ENCODE data around the gene DDC. TPM values are rescaled to one million over a fixed set of nuclear protein-coding genes. Genes with fewer than 3 reads are reported as not detected.
A peak's percentile ranks its signal among the peaks of the same experiment; 100 is the strongest.
"Not testable (repeated sequence)": the region's sequence is repeated elsewhere in the genome, so short reads cannot be mapped to it uniquely, and the experiment has no call there.

Gene DDC
- total RNA-seq, 1 donor from 2014 or later = not detected

- not testable (repeated sequence) for DNase-seq
Observed at GRCh38 chr7:50519350-50519749, 45.9 kb downstream of the DDC start.

- no peak for DNase-seq
Observed at GRCh38 chr7:50513166-50513871, 51.9 kb downstream of the DDC start.

- DNase-seq = no peak
Observed at GRCh38 chr7:50512384-50512783, 52.8 kb downstream of the DDC start.

- no peak for DNase-seq
Observed at GRCh38 chr7:50509459-50509858, 55.7 kb downstream of the DDC start.

GRCh38 chr7:50508471-50508943 lies 56.7 kb downstream of the DDC start:
- peak; percentile 14 for DNase-seq

GRCh38 chr7:50507898-50508470 lies 57.2 kb downstream of the DDC start:
- DNase-seq = peak; percentile 79

- no peak for DNase-seq
Observed at GRCh38 chr7:50505553-50506210, 59.5 kb downstream of the DDC start.

GRCh38 chr7:50504646-50505546 lies 60.3 kb downstream of the DDC start:
- peak; percentile 69 for DNase-seq

GRCh38 chr7:50502947-50503346 lies 62.3 kb downstream of the DDC start:
- no peak for DNase-seq

- peak; percentile 87 for DNase-seq
Observed at GRCh38 chr7:50502001-50502684, 63.1 kb downstream of the DDC start.

- DNase-seq = no peak
Observed at GRCh38 chr7:50499092-50499491, 66.1 kb downstream of the DDC start.

GRCh38 chr7:50497968-50498367 lies 67.2 kb downstream of the DDC start:
- no peak for DNase-seq

GRCh38 chr7:50497068-50497642 lies 68.0 kb downstream of the DDC start:
- DNase-seq = peak; percentile 54

- DNase-seq = no peak
Observed at GRCh38 chr7:50496569-50496968, 68.6 kb downstream of the DDC start.

GRCh38 chr7:50495746-50496145 lies 69.5 kb downstream of the DDC start:
- no peak for DNase-seq

GRCh38 chr7:50492770-50493519 lies 72.3 kb downstream of the DDC start:
- no peak for DNase-seq

GRCh38 chr7:50491943-50492342 lies 73.3 kb downstream of the DDC start:
- no peak for DNase-seq

- DNase-seq = no peak
Observed at GRCh38 chr7:50491209-50491608, 74.0 kb downstream of the DDC start.

GRCh38 chr7:50488379-50488778 lies 76.8 kb downstream of the DDC start:
- no peak for DNase-seq

- no peak for DNase-seq
Observed at GRCh38 chr7:50486512-50486911, 78.7 kb downstream of the DDC start.

GRCh38 chr7:50481867-50482266 lies 83.3 kb downstream of the DDC start:
- DNase-seq = no peak

Measured in tongue (tissue), 2 donors.